ENCODE data around the gene LHPP.

LHPP gene

GRCh38 chr10:124636271-124636995 is 174.8 kb downstream of the LHPP start:
- Histone ChIP-seq H4K91ac (ENCODE audit: low read depth, low read length, poor library complexity) (no peak overlapping the region), H3K79me1 (ENCODE audit: low read depth, low read length) (peaks cover 9% of the 10 kb centered on the region), H3K4ac (ENCODE audit: low read length) (no peak overlapping the region), H3K23ac (ENCODE audit: low read depth, low read length, poor library complexity) (peak overlapping the region; percentile 7), H3K9me3 (replicated peaks in 1 of 2; ENCODE audit: control insufficient read depth in 2 of 2, insufficient read depth in 1 of 2, low read depth in 1 of 2, low read length in 2 of 2) (no peaks in the 10 kb centered on the region), H3K4me3 (ENCODE audit: low read length in 2 of 2) (no peak overlapping the region), H3K14ac (ENCODE audit: low read length) (no peak overlapping the region), H2AFZ (ENCODE audit: low read length) (no peak overlapping the region), H2BK15ac (ENCODE audit: low read length) (no peak overlapping the region), H2AK5ac (ENCODE audit: low read depth, low read length) (peak overlapping the region; percentile 89), H3K27ac (replicated peaks; ENCODE audit: low read length) (no peak overlapping the region), H3K36me3 (replicated peaks in 1 of 2; ENCODE audit: control insufficient read depth in 2 of 2, insufficient read depth in 2 of 2, low read length in 2 of 2) (peaks cover 2 to 4% of the 10 kb centered on the region in 2 donors), H2BK120ac (ENCODE audit: low read depth, low read length) (peak overlapping the region; percentile 49), H3K4me1 (ENCODE audit: control insufficient read depth in 2 of 2, insufficient read depth in 1 of 2, low read depth in 1 of 2, low read length in 2 of 2) (peaks cover 14 to 16% of the 10 kb centered on the region in 2 donors), H3K18ac (ENCODE audit: low read length) (peak overlapping the region; percentile 39), H2BK5ac (ENCODE audit: low read length) (peak overlapping the region; percentile 78), H2BK12ac (ENCODE audit: low read length) (no peak overlapping the region), H3K27me3 (ENCODE audit: control insufficient read depth in 3 of 3, insufficient read depth in 3 of 3, low read depth in 1 of 3, low read length in 3 of 3) (no peaks in the 10 kb centered on the region), H4K8ac (ENCODE audit: low read depth, low read length) (no peak overlapping the region), H3K4me2 (ENCODE audit: insufficient read depth, low read length, poor library complexity, severe bottlenecking) (no peak overlapping the region), H3K9ac (ENCODE audit: low read depth, low read length, poor library complexity) (no peak overlapping the region)
- no CpG with 5 or more reads among the region's 19 CpGs for WGBS, 2 donors (ENCODE audit: extremely low coverage in 2 of 2, insufficient read length in 2 of 2, insufficient replicate concordance in 1 of 2)
- DNase-seq (ENCODE audit: low spot score) = no peak

- Histone ChIP-seq H3K9ac (ENCODE audit: low read depth, low read length, poor library complexity) (peak overlapping the region; percentile 74), H4K8ac (ENCODE audit: low read depth, low read length) (no peak overlapping the region), H2AK5ac (ENCODE audit: low read depth, low read length) (peak overlapping the region; percentile 89), H3K4me3 (ENCODE audit: low read length in 2 of 2) (peak overlapping the region in 1 of 2 donors; percentile 2), H4K91ac (ENCODE audit: low read depth, low read length, poor library complexity) (peak overlapping the region; percentile 56), H3K23ac (ENCODE audit: low read depth, low read length, poor library complexity) (no peak overlapping the region), H3K14ac (ENCODE audit: low read length) (peak overlapping the region; percentile 58), H2BK5ac (ENCODE audit: low read length) (peak overlapping the region; percentile 78), H3K9me3 (replicated peaks in 1 of 2; ENCODE audit: control insufficient read depth in 2 of 2, insufficient read depth in 1 of 2, low read depth in 1 of 2, low read length in 2 of 2) (no peaks in the 10 kb centered on the region), H2AFZ (ENCODE audit: low read length) (no peak overlapping the region), H3K4me1 (ENCODE audit: control insufficient read depth in 2 of 2, insufficient read depth in 1 of 2, low read depth in 1 of 2, low read length in 2 of 2) (peaks cover 17 to 24% of the 10 kb centered on the region in 2 donors), H2BK12ac (ENCODE audit: low read length) (peak overlapping the region; percentile 64), H3K18ac (ENCODE audit: low read length) (peak overlapping the region; percentile 77), H3K27ac (replicated peaks; ENCODE audit: low read length) (no peak overlapping the region), H3K27me3 (ENCODE audit: control insufficient read depth in 3 of 3, insufficient read depth in 3 of 3, low read depth in 1 of 3, low read length in 3 of 3) (no peaks in the 10 kb centered on the region), H2BK120ac (ENCODE audit: low read depth, low read length) (peak overlapping the region; percentile 49), H3K36me3 (replicated peaks in 1 of 2; ENCODE audit: control insufficient read depth in 2 of 2, insufficient read depth in 2 of 2, low read length in 2 of 2) (peaks cover 2 to 8% of the 10 kb centered on the region in 2 donors), H3K79me1 (ENCODE audit: low read depth, low read length) (peaks cover 9% of the 10 kb centered on the region), H3K4ac (ENCODE audit: low read length) (peak overlapping the region; percentile 67), H3K4me2 (ENCODE audit: insufficient read depth, low read length, poor library complexity, severe bottlenecking) (no peak overlapping the region), H2BK15ac (ENCODE audit: low read length) (peak overlapping the region; percentile 33)
- WGBS, 2 donors (ENCODE audit: extremely low coverage in 2 of 2, insufficient read length in 2 of 2, insufficient replicate concordance in 1 of 2) = no CpG with 5 or more reads among the region's 14 CpGs
- DNase-seq (ENCODE audit: low spot score) = no peak
Observed at GRCh38 chr10:124637091-124637700, 175.6 kb downstream of the LHPP start.

- Histone ChIP-seq H3K27ac (replicated peaks; ENCODE audit: low read length) (no peak overlapping the region), H3K18ac (ENCODE audit: low read length) (peak overlapping the region; percentile 77), H3K23ac (ENCODE audit: low read depth, low read length, poor library complexity) (no peak overlapping the region), H2AFZ (ENCODE audit: low read length) (no peak overlapping the region), H3K27me3 (ENCODE audit: control insufficient read depth in 3 of 3, insufficient read depth in 3 of 3, low read depth in 1 of 3, low read length in 3 of 3) (no peaks in the 10 kb centered on the region), H3K4me1 (ENCODE audit: control insufficient read depth in 2 of 2, insufficient read depth in 1 of 2, low read depth in 1 of 2, low read length in 2 of 2) (peaks cover 19 to 29% of the 10 kb centered on the region in 2 donors), H3K4ac (ENCODE audit: low read length) (no peak overlapping the region), H3K4me2 (ENCODE audit: insufficient read depth, low read length, poor library complexity, severe bottlenecking) (no peak overlapping the region), H3K14ac (ENCODE audit: low read length) (no peak overlapping the region), H3K9me3 (replicated peaks in 1 of 2; ENCODE audit: control insufficient read depth in 2 of 2, insufficient read depth in 1 of 2, low read depth in 1 of 2, low read length in 2 of 2) (no peaks in the 10 kb centered on the region), H4K91ac (ENCODE audit: low read depth, low read length, poor library complexity) (no peak overlapping the region), H2BK15ac (ENCODE audit: low read length) (peak overlapping the region; percentile 33), H2BK120ac (ENCODE audit: low read depth, low read length) (no peak overlapping the region), H2BK5ac (ENCODE audit: low read length) (peak overlapping the region; percentile 78), H2BK12ac (ENCODE audit: low read length) (no peak overlapping the region), H4K8ac (ENCODE audit: low read depth, low read length) (no peak overlapping the region), H3K9ac (ENCODE audit: low read depth, low read length, poor library complexity) (no peak overlapping the region), H3K36me3 (replicated peaks in 1 of 2; ENCODE audit: control insufficient read depth in 2 of 2, insufficient read depth in 2 of 2, low read length in 2 of 2) (peaks cover 2 to 10% of the 10 kb centered on the region in 2 donors), H3K79me1 (ENCODE audit: low read depth, low read length) (peaks cover 9% of the 10 kb centered on the region), H2AK5ac (ENCODE audit: low read depth, low read length) (peak overlapping the region; percentile 89), H3K4me3 (ENCODE audit: low read length in 2 of 2) (no peak overlapping the region)
- no peak for DNase-seq (ENCODE audit: low spot score)
- no CpG with 5 or more reads among the region's 8 CpGs for WGBS, 2 donors (ENCODE audit: extremely low coverage in 2 of 2, insufficient read length in 2 of 2, insufficient replicate concordance in 1 of 2)
Observed at GRCh38 chr10:124637746-124638145, 176.1 kb downstream of the LHPP start.

- Histone ChIP-seq H3K36me3 (replicated peaks in 1 of 2; ENCODE audit: control insufficient read depth in 2 of 2, insufficient read depth in 2 of 2, low read length in 2 of 2) (peaks cover 2 to 10% of the 10 kb centered on the region in 2 donors), H3K14ac (ENCODE audit: low read length) (peak overlapping the region; percentile 21), H2BK120ac (ENCODE audit: low read depth, low read length) (no peak overlapping the region), H2BK12ac (ENCODE audit: low read length) (peak overlapping the region; percentile 85), H4K8ac (ENCODE audit: low read depth, low read length) (no peak overlapping the region), H3K18ac (ENCODE audit: low read length) (peak overlapping the region; percentile 76), H3K4me1 (ENCODE audit: control insufficient read depth in 2 of 2, insufficient read depth in 1 of 2, low read depth in 1 of 2, low read length in 2 of 2) (peaks cover 29 to 39% of the 10 kb centered on the region in 2 donors), H3K27ac (replicated peaks; ENCODE audit: low read length) (no peak overlapping the region), H3K4ac (ENCODE audit: low read length) (peak overlapping the region; percentile 4), H3K4me3 (ENCODE audit: low read length in 2 of 2) (no peak overlapping the region), H3K23ac (ENCODE audit: low read depth, low read length, poor library complexity) (no peak overlapping the region), H3K4me2 (ENCODE audit: insufficient read depth, low read length, poor library complexity, severe bottlenecking) (no peak overlapping the region), H4K91ac (ENCODE audit: low read depth, low read length, poor library complexity) (no peak overlapping the region), H3K9me3 (replicated peaks in 1 of 2; ENCODE audit: control insufficient read depth in 2 of 2, insufficient read depth in 1 of 2, low read depth in 1 of 2, low read length in 2 of 2) (no peaks in the 10 kb centered on the region), H3K9ac (ENCODE audit: low read depth, low read length, poor library complexity) (no peak overlapping the region), H2BK5ac (ENCODE audit: low read length) (no peak overlapping the region), H2BK15ac (ENCODE audit: low read length) (peak overlapping the region; percentile 87), H2AK5ac (ENCODE audit: low read depth, low read length) (peak overlapping the region; percentile 86), H3K27me3 (ENCODE audit: control insufficient read depth in 3 of 3, insufficient read depth in 3 of 3, low read depth in 1 of 3, low read length in 3 of 3) (no peaks in the 10 kb centered on the region), H2AFZ (ENCODE audit: low read length) (no peak overlapping the region), H3K79me1 (ENCODE audit: low read depth, low read length) (peaks cover 9% of the 10 kb centered on the region)
- WGBS, 2 donors (ENCODE audit: extremely low coverage in 2 of 2, insufficient read length in 2 of 2, insufficient replicate concordance in 1 of 2) = no CpG with 5 or more reads among the region's 6 CpGs
- DNase-seq (ENCODE audit: low spot score) = no peak
Observed at GRCh38 chr10:124639206-124639605, 177.6 kb downstream of the LHPP start.

Measured in neuronal stem cell (in vitro differentiated cells).